ENCODE measurements around the gene SERPINH1. TPM values are rescaled to one million over a fixed set of nuclear protein-coding genes. Genes with fewer than 3 reads are reported as not detected.

The SERPINH1 gene
- total RNA-seq, 2 experiments from 2014 or later: 15.2 to 17.4 TPM

DNA sequence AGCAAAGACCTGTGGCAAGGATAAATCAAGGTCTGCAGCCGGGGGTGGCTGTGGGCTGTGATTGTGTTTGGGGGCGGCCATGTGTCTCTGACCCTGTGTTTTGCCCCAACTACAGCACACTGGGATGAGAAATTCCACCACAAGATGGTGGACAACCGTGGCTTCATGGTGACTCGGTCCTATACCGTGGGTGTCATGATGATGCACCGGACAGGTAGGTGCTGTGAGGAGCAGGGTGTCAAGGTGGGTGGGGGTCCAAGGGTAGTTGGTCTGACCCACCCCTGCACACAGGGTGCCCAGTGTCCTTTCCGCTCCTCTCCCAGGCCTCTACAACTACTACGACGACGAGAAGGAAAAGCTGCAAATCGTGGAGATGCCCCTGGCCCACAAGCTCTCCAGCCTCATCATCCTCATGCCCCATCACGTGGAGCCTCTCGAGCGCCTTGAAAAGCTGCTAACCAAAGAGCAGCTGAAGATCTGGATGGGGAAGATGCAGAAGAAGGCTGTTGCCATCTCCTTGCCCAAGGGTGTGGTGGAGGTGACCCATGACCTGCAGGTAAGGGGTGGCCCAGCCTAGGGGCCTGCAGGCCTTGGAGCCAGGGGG lies 6.7 kb downstream of the SERPINH1 start:
- no peak for DNase-seq
- intact Hi-C loops (cut with micrococcal nuclease): no loop called here
- Mint-ChIP-seq H3K4me1 (ENCODE audit: low read depth) (peaks cover 13% of the 10 kb centered on the region), H3K27me3 (no peaks in the 10 kb centered on the region), H3K4me3 (no peak overlapping the region), H3K36me3 (peaks cover 16% of the 10 kb centered on the region), H3K9me3 (no peaks in the 10 kb centered on the region), H3K27ac (peak overlapping the region; percentile 23)
- ChIA-PET CTCF (interaction anchor here (2.5 kb wide), 1 partner anchor 9 kb away, joined by 11 read pairs; no protein-coding TSS in a partner anchor), POLR2A (no interaction called here)

DNA sequence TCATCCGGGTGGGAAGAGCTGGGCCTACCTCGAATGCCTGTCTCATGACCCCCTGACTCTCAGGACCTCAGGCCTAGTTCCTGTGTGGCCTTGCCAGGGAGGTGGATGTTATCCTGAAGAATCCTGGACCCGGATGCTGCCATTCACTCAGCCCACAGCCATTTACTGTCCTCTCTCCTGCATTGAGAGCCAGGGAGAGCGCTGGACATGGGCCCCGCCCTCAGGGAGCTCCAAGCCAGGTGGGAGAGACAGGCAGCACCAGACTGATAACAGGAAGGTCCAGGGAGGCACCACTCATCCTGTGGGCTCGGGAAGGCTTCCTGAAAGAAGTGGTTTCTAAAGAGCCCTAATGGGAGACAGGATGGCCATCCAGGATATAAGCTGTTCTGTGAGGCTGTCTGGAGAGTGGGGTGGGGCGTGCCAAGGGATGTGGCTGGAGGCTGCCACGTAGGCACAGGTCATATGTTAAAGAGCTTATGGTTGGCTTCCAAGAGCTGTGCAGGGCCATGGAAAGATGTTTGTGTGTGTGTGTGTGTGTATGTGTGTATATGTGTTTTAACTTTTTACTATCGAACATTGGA lies 8.6 kb downstream of the SERPINH1 start:
- intact Hi-C loops (cut with micrococcal nuclease): no loop called here
- H3K9me3 Mint-ChIP-seq: no peaks in the 10 kb centered on the region
- ChIA-PET CTCF (no interaction called here), POLR2A (interaction anchor here (1.1 kb wide), 1 partner anchor 9 kb away, joined by 3 read pairs; no protein-coding TSS in a partner anchor)
- no peak for DNase-seq
- H3K27ac Mint-ChIP-seq: no peak overlapping the region
- H3K36me3 Mint-ChIP-seq: peaks cover 16% of the 10 kb centered on the region
- H3K4me1 Mint-ChIP-seq (ENCODE audit: low read depth): no peaks in the 10 kb centered on the region
- H3K4me3 Mint-ChIP-seq: no peak overlapping the region
- no peaks in the 10 kb centered on the region for H3K27me3 Mint-ChIP-seq

DNA sequence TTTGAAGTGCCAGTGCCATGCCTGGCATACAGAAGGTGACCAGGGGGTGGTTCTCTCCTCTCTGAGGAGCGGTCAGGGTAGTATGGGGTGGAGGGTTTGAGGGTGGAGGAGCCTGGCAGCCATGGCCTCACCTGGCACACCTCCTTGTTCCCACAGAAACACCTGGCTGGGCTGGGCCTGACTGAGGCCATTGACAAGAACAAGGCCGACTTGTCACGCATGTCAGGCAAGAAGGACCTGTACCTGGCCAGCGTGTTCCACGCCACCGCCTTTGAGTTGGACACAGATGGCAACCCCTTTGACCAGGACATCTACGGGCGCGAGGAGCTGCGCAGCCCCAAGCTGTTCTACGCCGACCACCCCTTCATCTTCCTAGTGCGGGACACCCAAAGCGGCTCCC lies 9.6 kb downstream of the SERPINH1 start:
- peaks cover 16% of the 10 kb centered on the region for H3K36me3 Mint-ChIP-seq
- no peak for DNase-seq
- ChIA-PET POLR2A (no interaction called here), CTCF (no interaction called here)
- H3K9me3 Mint-ChIP-seq: no peaks in the 10 kb centered on the region
- no peaks in the 10 kb centered on the region for H3K27me3 Mint-ChIP-seq
- H3K27ac Mint-ChIP-seq: no peak overlapping the region
- no peaks in the 10 kb centered on the region for H3K4me1 Mint-ChIP-seq (ENCODE audit: low read depth)
- intact Hi-C loops (cut with micrococcal nuclease): no loop called here
- H3K4me3 Mint-ChIP-seq: no peak overlapping the region

DNA sequence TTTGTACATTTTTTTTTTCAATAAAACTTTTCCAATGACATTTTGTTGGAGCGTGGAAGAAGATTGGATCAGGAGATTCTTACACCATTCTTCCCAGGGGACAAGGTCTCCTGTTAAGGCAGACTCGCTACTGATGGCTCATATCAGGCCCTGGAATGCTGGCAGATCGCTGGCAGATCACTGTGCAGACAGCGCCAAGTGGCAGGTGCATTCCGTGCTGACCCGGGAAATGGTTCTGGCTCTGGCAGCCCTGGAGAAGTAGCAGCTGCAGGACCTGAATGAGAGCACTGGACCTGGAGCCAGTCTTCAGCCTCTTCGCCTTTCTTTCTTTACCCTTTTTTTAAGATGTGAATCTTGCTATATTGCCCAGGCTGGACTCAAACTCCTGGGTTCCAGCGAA lies 10.7 kb downstream of the SERPINH1 start:
- Mint-ChIP-seq H3K9me3 (no peaks in the 10 kb centered on the region), H3K4me1 (ENCODE audit: low read depth) (no peaks in the 10 kb centered on the region), H3K27ac (no peak overlapping the region), H3K36me3 (peaks cover 16% of the 10 kb centered on the region), H3K4me3 (no peak overlapping the region), H3K27me3 (no peaks in the 10 kb centered on the region)
- ChIA-PET POLR2A (no interaction called here), CTCF (interaction anchor here (0.9 kb wide), 1 partner anchor 30 kb away, joined by 3 read pairs; no protein-coding TSS in a partner anchor)
- intact Hi-C loops (cut with micrococcal nuclease): no loop called here
- no peak for DNase-seq

DNA sequence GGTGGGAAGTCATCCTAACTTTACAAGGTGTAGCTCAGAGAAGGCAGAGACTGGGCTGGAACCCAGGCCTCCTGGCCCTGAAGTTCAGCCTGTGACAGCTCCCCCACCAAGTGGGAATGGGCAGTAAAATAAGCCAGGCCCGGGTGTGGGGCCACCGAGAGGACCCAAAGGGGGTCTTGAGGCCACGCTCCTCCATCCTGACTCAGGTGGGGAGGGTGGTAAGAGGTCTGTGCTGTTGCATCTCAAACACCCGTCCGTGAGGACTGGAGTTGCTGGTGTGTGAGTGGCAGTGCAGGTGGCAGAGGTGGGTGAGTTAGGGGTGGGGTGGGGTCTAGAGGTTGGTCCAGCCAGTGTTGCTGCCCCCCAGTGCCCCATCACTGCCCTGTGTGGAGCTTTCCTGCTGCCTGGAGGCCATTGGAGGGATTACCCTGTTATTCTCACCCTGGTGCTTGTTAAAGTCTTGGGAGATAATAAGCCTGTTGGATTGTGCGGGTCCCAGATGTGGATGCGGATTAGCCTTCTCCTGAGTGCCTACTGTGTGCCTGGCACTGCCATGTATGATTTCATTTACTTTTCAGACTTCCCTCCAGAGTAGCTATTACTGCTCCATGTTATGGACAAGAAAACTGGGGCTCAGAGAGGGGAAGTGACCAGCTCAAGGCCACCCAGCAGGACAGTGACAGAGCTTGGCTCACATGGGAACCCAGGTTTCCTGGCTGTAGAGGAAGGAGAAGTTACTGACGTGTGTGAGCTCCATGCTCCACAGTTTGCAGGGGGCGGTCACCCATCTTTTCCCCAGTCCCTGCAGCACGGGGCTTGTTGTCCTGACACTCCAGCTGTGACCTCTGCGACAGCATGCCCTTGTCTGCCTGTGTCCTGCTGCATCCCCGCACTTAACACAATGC lies 12.9 kb downstream of the SERPINH1 start:
- ChIA-PET POLR2A (interaction anchor here (1.3 to 1.6 kb wide), 2 partner anchors 13 to 25 kb away, joined by 3 to 5 read pairs; partner anchors contain the start of gene SERPINH1), CTCF (interaction anchor here (1.1 to 3.3 kb wide), 7 partner anchors 10 to 131 kb away, joined by 3 to 12 read pairs (median 4); no protein-coding TSS in a partner anchor)
- intact Hi-C loops (cut with micrococcal nuclease): no loop called here
- no peak for DNase-seq
- H3K9me3 Mint-ChIP-seq: no peaks in the 10 kb centered on the region
- H3K4me1 Mint-ChIP-seq (ENCODE audit: low read depth): no peaks in the 10 kb centered on the region
- H3K4me3 Mint-ChIP-seq: no peak overlapping the region
- H3K27me3 Mint-ChIP-seq: no peaks in the 10 kb centered on the region
- no peak overlapping the region for H3K27ac Mint-ChIP-seq
- peaks cover 5% of the 10 kb centered on the region for H3K36me3 Mint-ChIP-seq

DNA sequence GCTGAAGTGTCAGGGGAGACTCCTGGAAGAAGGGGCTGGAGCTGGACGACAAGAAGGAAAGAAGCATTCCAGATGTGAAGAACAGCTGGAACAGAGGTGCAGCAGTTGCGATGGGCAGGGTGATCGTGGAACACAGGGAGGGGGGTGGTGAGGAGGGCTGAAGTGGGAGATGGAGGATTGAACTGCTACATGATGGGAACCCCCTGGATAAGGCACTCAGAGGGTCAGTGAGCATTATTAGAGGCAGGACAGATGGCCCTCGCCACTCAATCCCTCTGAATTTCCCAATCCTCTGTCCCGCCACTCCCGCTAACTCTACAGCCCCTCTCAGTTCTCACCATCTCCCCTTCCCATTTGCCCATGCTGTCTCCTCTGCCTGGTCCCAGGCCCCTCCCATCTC lies 14.0 kb downstream of the SERPINH1 start:
- no peaks in the 10 kb centered on the region for H3K27me3 Mint-ChIP-seq
- H3K4me1 Mint-ChIP-seq (ENCODE audit: low read depth): no peaks in the 10 kb centered on the region
- no peaks in the 10 kb centered on the region for H3K9me3 Mint-ChIP-seq
- intact Hi-C loops (cut with micrococcal nuclease): no loop called here
- no peak overlapping the region for H3K27ac Mint-ChIP-seq
- POLR2A ChIA-PET: interaction anchor here (0.6 to 1.3 kb wide), 2 partner anchors 26 to 411 kb away, joined by 3 to 4 read pairs; no protein-coding TSS in a partner anchor
- CTCF ChIA-PET: interaction anchor here (0.6 to 3.3 kb wide), 12 partner anchors 8 to 638 kb away, joined by 3 to 12 read pairs (median 4); no protein-coding TSS in a partner anchor
- no peak for DNase-seq
- H3K36me3 Mint-ChIP-seq: peaks cover 5% of the 10 kb centered on the region
- H3K4me3 Mint-ChIP-seq: no peak overlapping the region

DNA sequence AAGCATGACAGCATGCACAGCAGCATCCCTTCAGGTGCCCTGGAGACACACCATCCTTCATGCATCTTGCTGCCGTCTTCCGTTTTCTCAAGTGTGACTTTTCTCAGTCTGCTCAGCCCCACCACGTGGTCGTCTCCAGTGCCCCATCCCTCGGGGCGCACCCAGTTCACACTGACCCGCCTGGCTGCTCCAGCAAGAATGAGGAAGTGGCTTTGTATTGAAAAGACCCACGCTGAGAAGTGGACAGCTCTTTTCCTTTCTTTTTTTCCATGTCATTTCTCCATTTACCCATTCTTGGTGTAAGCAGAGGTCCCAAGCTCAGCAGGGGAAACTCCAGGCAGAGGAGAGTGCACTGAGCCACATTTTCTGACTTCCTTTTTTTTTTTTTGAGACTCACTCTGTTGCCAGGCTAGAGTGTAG lies 14.5 kb downstream of the SERPINH1 start:
- no peak overlapping the region for H3K27ac Mint-ChIP-seq
- ChIA-PET POLR2A (interaction anchor here (0.6 to 1.3 kb wide), 2 partner anchors 27 to 412 kb away, joined by 3 to 4 read pairs; no protein-coding TSS in a partner anchor), CTCF (interaction anchor here (0.6 to 3.3 kb wide), 11 partner anchors 8 to 639 kb away, joined by 3 to 12 read pairs (median 4); no protein-coding TSS in a partner anchor)
- DNase-seq: no peak
- H3K4me3 Mint-ChIP-seq: no peak overlapping the region
- no peaks in the 10 kb centered on the region for H3K9me3 Mint-ChIP-seq
- no peaks in the 10 kb centered on the region for H3K27me3 Mint-ChIP-seq
- no peaks in the 10 kb centered on the region for H3K4me1 Mint-ChIP-seq (ENCODE audit: low read depth)
- H3K36me3 Mint-ChIP-seq: peaks cover 5% of the 10 kb centered on the region
- intact Hi-C loops (cut with micrococcal nuclease): no loop called here

DNA sequence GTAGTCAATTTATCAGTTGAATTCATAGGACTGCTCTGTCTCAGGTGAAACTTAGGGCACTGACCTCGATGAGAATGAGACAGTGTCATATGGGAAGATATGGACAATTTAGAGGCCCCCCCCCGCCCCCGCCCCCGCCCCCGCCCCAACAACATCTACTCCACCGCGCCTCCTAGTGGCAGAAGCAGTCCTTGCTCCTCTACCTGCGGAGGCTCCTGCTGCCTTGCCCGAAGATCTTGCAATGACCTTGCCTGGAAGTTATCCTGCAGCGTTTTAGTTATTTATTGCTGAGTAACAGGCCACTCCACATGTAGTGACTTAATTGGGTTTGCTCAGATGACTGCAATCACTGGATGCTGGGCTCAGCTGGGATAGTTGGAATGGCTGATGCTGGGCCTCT lies 15.2 kb downstream of the SERPINH1 start:
- DNase-seq: peak; percentile 66
- POLR2A ChIA-PET: no interaction called here
- intact Hi-C loops (cut with micrococcal nuclease): no loop called here
- H3K27ac Mint-ChIP-seq: no peak overlapping the region
- H3K36me3 Mint-ChIP-seq: peaks cover 5% of the 10 kb centered on the region
- CTCF ChIA-PET: interaction anchor here (0.7 to 3.2 kb wide), 10 partner anchors 9 to 188 kb away, joined by 3 to 14 read pairs (median 5); no protein-coding TSS in a partner anchor
- no peaks in the 10 kb centered on the region for H3K9me3 Mint-ChIP-seq
- no peaks in the 10 kb centered on the region for H3K27me3 Mint-ChIP-seq
- peaks cover 4% of the 10 kb centered on the region for H3K4me1 Mint-ChIP-seq (ENCODE audit: low read depth)
- no peak overlapping the region for H3K4me3 Mint-ChIP-seq

DNA sequence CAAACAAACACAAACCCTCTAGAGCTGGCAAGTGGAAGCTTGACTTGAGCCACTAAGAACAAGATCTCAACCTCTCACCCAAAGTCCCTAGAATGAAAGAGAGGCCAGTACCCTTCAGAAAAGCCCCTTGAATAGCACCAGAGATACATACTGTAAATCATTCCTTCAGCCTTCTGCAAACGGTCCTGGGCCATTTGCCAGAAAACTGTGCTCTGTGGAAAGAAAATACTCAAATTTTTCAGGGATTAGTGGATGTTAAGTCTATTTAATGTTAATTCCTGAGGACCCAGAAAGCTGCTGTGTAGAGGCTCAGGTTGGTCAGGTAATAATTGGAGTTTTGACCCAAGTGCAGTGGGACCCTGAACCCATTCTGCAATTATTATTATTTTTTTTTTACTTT lies 16.9 kb downstream of the SERPINH1 start:
- Mint-ChIP-seq H3K4me1 (ENCODE audit: low read depth) (peaks cover 13% of the 10 kb centered on the region), H3K27me3 (no peaks in the 10 kb centered on the region), H3K9me3 (no peaks in the 10 kb centered on the region), H3K36me3 (no peaks in the 10 kb centered on the region), H3K4me3 (no peak overlapping the region), H3K27ac (no peak overlapping the region)
- CTCF ChIA-PET: interaction anchor here (1.9 to 3.2 kb wide), 2 partner anchors 11 to 16 kb away, joined by 5 to 11 read pairs; partner anchors contain the start of gene SERPINH1
- POLR2A ChIA-PET: no interaction called here
- no peak for DNase-seq
- intact Hi-C loops (cut with micrococcal nuclease): no loop called here

DNA sequence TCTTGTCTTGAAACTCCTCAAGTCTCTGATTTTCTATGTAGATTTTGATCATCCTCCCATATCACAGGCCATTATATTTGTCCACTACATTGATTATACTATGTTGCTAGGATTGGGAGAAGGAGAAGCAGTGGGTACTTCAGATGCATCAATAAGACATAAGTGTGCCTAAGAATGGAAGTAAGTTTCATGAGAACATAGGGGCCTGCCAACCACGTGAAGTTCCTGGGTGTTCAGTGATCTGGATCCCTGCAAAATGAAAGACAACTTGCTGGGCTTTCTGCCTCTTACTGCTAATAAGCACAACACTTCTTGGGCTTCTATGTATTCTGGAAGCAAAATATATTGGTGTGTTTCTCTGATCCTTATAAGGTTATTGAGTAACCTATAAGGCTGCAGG lies 17.8 kb downstream of the SERPINH1 start:
- Mint-ChIP-seq H3K4me1 (ENCODE audit: low read depth) (peaks cover 16% of the 10 kb centered on the region), H3K27me3 (no peaks in the 10 kb centered on the region), H3K4me3 (no peak overlapping the region), H3K36me3 (no peaks in the 10 kb centered on the region), H3K9me3 (no peaks in the 10 kb centered on the region), H3K27ac (no peak overlapping the region)
- ChIA-PET POLR2A (no interaction called here), CTCF (interaction anchor here (0.6 kb wide), 1 partner anchor 77 kb away, joined by 3 read pairs; no protein-coding TSS in a partner anchor)
- no peak for DNase-seq
- intact Hi-C loops (cut with micrococcal nuclease): loop anchor here (5.0 kb wide), 1 partner anchor 33 kb away; no protein-coding TSS in a partner anchor

DNA sequence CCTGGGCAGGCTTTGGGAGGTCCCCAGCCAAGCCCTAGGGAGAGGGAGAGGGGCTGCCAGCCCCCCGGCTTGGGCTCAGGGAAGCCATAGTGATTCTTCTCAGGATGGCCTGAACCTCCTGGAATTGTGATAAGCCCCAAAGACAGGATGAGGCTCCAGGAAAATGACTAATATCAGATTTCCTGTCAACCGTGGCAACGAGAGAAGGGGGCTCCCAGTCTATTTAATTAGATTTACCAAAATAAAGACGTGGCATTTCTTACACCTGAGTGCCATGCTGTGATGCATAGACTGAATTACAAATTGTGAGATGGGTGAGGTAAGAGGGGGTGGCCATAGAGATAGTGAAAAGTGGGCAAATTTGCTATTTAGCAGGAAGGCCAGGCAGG lies 20.4 kb downstream of the SERPINH1 start:
- intact Hi-C loops (cut with micrococcal nuclease): loop anchor here (5.0 kb wide), 1 partner anchor 35 kb away; no protein-coding TSS in a partner anchor
- peak overlapping the region; percentile 76 for H3K27ac Mint-ChIP-seq
- no peaks in the 10 kb centered on the region for H3K27me3 Mint-ChIP-seq
- DNase-seq: no peak
- CTCF ChIA-PET: interaction anchor here (1.2 to 1.7 kb wide), 2 partner anchors 36 to 53 kb away, joined by 3 to 5 read pairs; no protein-coding TSS in a partner anchor
- POLR2A ChIA-PET: interaction anchor here (0.6 to 0.9 kb wide), 2 partner anchors 17 to 101 kb away, joined by 3 read pairs; no protein-coding TSS in a partner anchor
- no peaks in the 10 kb centered on the region for H3K9me3 Mint-ChIP-seq
- H3K36me3 Mint-ChIP-seq: no peaks in the 10 kb centered on the region
- peak overlapping the region; percentile 78 for H3K4me3 Mint-ChIP-seq
- peaks cover 16% of the 10 kb centered on the region for H3K4me1 Mint-ChIP-seq (ENCODE audit: low read depth)

Data from activated CD4-positive, alpha-beta memory T cell treated with anti-CD3 and anti-CD28 coated beads for 36 hours (primary cell).